ENCODE results near the gene SLFN14. TPM values are rescaled to one million over a fixed set of nuclear protein-coding genes. Genes with fewer than 3 reads are reported as not detected.

Gene SLFN14
- total RNA-seq, 4 donors from 2014 or later, result not detected

GRCh38 chr17:35519439-35519838 lies 41.2 kb downstream of the SLFN14 start:
- TF ChIP-seq CTCF (IDR thresholded peaks at IDR 0.05; ENCODE audit: low read depth), result no peak

- TF ChIP-seq CTCF (IDR thresholded peaks at IDR 0.05; ENCODE audit: low read depth), result no peak
Observed at GRCh38 chr17:35515027-35515426, 45.6 kb downstream of the SLFN14 start.

- TF ChIP-seq CTCF (IDR thresholded peaks at IDR 0.05; ENCODE audit: low read depth), result no peak
Observed at GRCh38 chr17:35514564-35514963, 46.1 kb downstream of the SLFN14 start.

Small RNAs within 50 kb of the gene (small RNA-seq; reads per million reads assigned to genes)
- gene AC004134.1, result not detected
- gene AC015911.1, result not detected
- gene SNORD7, result 158 reads per million, percentile 98 among the genes with 10 or more reads in this experiment

Other genes with a start within 250 kb of the SLFN14 start
- 10 to 100 TPM; 53.7 to 79.6 (median 61.8) TPM for gene SLFN11, start 187.2 kb downstream of the SLFN14 start, total RNA-seq
- gene SLFN12, start 128.3 kb downstream of the SLFN14 start, total RNA-seq, result 10 to 100 TPM; 11.1 to 15.0 (median 14.6) TPM
- 1 to 10 TPM; 3.1 to 9.6 (median 5.8) TPM for gene SLFN13, start 112.1 kb downstream of the SLFN14 start, total RNA-seq
- gene SLFN12L, start 23.1 kb downstream of the SLFN14 start, total RNA-seq, result 10 to 100 TPM in 1 of 4 donors, 1 to 10 TPM in 3; 2.9 to 20.5 (median 4.1) TPM
- gene PEX12, start 17.8 kb upstream of the SLFN14 start, total RNA-seq, result 1 to 10 TPM; 4.0 to 6.5 (median 5.9) TPM
- 10 to 100 TPM; 62.0 to 77.2 (median 70.1) TPM for gene AP2B1, start 26.5 kb upstream of the SLFN14 start, total RNA-seq
- gene RASL10B, start 170.8 kb upstream of the SLFN14 start, total RNA-seq, result 10 to 100 TPM; 28.2 to 54.8 (median 40.3) TPM
- under 1 TPM in 2 of 4 donors, not detected in 2; 0.22 to 0.51 TPM for gene GAS2L2, start 192.4 kb upstream of the SLFN14 start, total RNA-seq
- gene C17orf50, start 200.1 kb upstream of the SLFN14 start, total RNA-seq, result not detected
- gene MMP28, start 234.8 kb upstream of the SLFN14 start, total RNA-seq, result 10 to 100 TPM; 21.6 to 46.1 (median 42.7) TPM
- 100 to 1,000 TPM in 1 of 4 donors, 10 to 100 TPM in 3; 69.1 to 106 (median 78.7) TPM for gene TAF15, start 248.7 kb upstream of the SLFN14 start, total RNA-seq